NK-92 treated with Interleukin-12 subunit alpha and Interleukin-12 subunit beta, amount 100 ng/mL, for 24 hours (cell line): ENCODE results near the gene GPR137B.
"Not testable (repeated sequence)": the region's sequence is repeated elsewhere in the genome, so short reads cannot be mapped to it uniquely, and the experiment has no call there.

ENCODE experiments used
- DNase-seq: peaks from one replicate; lab custom pipeline; 2025; lab: John Stamatoyannopoulos, UW

Gene GPR137B

DNA sequence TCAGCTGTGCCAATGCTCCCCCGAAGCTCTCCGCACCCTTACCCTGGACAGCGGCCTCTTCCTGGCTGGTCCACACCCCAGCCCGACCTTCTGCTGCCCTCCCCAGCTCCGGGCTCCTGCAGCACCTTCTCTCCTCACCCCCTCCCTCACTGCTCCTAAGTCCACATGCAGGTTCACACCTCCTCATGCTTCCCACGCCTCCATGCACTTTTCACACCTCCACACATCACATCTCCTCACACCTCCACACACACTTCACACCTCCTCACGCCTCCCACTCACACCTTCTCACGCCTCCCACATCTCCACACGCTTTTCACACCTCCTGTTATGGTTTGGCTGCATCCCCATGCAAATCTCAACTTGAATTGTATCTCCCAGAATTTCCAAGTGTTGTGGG is 18.9 kb downstream of the GPR137B start:
- no peak for DNase-seq

- DNase-seq, result not testable (repeated sequence)
These were observed 19.4 kb downstream of the GPR137B start for GRCh38 chr1:236161755-236162154.

DNA sequence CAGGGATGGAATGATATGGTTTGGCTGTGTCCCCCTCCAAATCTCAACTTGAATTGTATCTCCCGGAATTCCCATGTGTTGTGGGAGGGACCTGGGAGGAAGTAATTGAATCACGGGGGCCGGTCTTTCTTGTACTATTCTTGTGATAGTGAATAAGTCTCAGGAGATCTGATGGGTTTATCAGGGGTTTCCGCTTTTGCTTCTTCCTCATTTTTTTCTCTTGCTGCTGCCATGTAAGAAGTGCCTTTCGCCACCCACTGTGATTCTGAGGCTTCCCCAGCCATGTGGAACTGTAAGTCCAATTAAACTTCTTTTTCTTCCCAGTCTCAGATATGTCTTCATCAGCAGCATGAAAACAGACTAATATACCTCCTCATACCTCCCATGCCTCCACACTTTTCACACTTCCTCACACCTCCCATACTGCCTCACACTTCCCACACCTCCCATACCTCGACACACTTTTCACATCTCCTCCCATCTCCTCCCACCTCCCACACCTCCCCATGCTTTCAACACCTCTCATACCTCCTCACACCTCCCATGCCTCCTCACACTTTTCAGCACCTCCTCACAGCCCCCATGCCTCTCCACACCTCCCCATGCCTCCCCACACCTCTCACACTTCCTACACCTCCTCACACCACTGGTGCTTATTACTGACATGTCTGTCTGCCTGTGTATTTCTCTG is 21.3 kb downstream of the GPR137B start:
- no peak for DNase-seq

DNA sequence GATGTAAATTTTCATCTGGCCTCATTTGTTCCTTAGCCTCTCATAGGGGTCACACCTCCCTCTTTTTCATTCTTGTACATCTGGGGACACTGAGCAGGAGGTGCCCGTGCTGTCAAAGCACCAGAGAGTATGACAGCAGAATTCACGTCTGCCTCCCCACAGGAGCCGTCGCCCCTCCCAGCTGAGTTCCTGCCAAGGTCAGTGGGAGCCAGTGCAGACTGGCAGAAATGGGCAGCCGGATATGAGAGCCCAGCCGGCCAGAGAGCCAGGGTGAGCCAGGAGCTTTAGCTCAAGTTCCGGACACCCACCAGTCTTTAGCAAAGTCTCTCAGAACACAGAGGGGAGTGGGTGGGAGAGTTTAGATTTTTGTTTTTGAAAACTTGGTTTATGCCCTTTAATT is 21.9 kb downstream of the GPR137B start:
- no peak for DNase-seq

DNA sequence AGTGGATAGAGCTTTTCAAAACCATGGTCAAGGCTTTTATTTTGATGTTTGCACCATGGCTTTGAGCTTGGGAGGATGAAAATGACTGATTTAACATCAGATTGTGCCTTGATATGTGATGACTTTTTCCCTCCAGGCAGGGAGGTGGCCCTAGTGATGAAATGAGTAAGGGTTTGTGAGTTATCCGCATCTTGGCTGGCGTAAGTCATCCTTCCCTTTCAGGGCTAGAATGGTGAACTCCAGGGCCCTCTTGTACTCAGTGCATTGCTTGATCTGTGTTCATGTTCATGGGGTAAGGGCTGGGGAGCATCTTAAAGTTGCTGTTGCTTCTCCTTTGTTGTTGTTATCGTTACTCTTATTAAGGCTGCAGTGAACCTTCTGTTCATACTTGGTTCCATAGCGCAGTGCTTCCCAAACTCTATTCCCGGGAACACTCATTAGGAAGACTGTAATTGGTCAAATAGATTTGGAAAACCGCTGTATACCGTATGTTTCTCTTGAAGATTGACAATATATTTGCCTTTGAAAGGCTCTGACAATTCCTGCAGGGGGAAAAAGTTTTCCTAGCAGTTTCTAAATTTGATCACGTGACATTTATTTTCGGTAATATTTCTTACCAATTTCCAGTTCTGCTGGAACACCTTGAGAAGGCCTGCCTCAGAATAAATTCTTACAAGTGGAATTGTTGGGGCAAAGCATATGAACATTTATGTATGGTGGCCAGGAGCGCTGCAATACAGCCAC is 23.1 kb downstream of the GPR137B start:
- DNase-seq, result no peak

DNA sequence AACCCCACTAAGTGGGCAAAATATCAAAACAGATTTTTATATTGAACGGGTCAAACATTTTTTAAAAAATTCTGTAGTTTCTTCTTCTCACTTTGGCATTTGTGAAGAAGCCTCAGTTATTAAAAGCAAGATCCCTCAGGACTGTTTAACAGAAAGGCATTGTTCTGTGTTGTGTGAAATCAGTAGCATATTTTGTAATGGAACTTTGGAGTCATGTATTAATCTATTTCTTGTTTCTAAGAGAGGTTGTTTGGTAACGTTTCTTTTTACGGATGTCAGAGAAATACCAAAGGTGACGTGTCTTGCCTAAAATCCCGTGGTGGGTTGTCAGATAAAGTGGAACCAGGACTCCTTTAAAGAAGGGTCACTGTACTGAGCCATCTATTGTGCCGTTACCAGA is 23.7 kb downstream of the GPR137B start:
- DNase-seq, result no peak

GRCh38 chr1:236167154-236167553 is 24.8 kb downstream of the GPR137B start:
- no peak for DNase-seq

GRCh38 chr1:236167578-236167977 is 25.2 kb downstream of the GPR137B start:
- DNase-seq, result no peak

- DNase-seq, result no peak
These were observed 26.5 kb downstream of the GPR137B start for GRCh38 chr1:236168716-236169429.

- DNase-seq, result no peak
These were observed 29.8 kb downstream of the GPR137B start for GRCh38 chr1:236172041-236172579.

DNA sequence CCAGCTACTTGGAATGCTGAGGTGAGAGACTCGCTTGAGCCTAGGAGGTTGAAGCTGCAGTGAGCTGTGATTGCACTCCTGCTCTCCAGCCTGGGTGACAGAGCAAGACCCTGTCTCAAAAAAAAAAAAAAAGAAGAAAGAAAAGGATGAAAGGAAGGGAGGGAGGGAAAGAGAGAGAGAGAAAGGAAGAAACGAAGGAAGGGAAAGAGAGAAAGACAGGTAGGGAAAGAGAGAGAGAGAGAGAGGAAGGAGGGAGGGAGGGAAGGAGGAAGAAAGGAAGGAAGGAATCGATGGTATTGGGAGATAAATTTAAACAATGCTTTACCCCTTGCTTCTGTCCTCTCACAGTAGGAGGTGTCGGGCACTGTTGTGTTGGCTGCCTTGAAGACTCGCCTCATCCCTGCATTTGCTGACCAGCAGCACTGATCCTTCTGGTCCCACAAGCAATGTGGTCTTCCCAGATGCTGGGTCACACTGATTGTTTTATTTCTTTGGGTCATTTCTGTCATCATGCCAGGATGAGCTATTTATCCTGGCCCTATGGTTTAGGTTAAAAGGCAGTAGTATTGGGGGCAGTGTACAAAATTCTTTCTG is 30.9 kb downstream of the GPR137B start:
- no peak for DNase-seq

DNA sequence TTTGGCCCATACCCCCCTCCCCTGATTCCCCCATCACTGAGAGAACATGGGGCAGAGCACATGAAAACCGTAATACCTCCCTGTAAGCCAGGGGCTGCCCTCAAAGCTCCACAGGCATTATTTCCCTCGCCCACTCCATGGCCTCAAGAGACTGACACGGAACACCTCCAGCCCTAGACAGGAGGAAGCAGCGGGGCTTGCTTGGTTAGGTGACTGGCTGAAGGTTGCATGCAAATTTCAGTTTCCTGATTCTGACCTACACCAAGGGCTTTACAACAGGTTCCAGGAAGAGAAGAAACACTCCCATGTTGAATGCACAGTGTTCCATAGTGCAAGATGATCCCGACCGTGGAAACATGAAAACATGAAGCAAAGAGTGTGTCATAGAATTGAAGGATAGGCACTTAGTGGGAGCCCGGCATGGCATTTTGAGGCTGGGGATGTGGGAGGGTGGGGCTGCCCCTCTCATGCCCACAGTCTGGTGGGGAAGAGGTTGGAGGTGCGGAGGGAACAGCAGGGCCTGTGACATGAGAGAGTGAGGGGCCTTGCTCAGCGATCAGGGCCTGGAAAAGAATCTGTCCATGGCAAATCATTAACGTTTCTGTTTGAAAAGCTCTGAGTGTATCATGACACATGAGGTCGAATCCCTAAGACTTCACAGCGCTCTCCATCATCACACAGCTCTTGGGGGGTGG is 33.5 kb downstream of the GPR137B start:
- DNase-seq, result no peak

DNA sequence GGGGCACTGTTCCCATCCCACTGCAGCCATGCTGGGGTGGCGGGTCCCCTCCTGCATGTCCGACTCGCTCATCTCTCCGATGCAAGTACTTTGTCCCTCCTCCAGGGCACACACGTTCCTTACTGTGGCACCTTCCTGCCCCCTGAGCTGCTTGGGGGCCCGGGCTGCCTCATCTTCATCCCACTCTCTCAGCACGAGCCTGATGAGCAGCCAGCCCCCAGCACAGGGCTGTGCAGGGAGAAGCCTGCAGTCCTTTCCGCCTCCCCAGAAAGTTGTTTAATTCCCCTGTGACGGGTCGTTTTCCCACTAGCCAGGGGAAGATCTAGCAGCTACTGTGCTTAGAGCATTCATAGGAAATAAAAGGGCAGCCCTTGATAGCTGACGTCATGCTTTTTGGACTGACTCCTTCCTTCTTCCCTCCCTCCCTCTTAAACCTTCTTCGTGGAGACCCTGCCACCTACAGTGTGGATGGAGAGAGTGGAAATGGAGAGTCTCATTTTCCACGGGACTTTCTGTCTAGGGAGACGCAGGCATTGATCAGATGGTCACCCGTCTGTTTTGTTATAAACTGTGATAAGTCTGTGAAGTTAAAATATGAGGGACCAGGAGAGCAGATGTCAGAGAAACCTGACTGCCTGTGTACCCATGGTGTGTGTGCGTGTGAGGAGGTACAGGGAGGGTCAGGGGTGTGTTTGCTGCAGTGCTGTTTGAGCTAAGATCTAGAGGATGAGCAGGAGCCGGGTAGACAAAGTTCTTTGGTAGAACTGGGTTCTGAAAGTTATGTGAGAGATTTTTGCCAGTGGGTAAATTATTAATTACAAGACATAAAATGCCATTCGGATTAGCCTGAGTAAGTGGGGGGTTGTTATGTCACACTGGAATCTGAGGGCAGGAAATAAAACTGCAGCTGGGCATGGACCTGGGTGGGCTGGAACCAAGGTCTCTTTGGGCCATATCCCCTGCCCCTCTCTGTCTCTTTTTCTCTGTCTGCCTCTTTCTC is 34.3 kb downstream of the GPR137B start:
- DNase-seq, result no peak

DNA sequence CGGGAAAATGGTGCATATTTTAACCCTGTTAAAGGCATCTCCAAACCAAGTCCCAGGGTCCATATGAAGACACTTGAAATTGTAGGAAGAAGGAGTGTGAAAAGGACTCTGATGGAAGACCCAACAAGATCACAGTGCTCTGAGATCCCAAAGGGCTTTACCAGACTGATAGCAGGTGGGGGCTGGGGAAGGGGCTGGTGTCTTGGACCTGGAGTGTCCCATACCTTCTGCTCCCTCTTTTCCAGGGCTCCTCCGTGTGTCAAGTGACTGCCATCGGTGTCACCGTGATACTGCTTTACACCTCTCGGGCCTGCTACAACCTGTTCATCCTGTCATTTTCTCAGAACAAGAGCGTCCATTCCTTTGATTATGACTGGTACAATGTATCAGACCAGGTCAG is 37.3 kb downstream of the GPR137B start:
- no peak for DNase-seq

DNA sequence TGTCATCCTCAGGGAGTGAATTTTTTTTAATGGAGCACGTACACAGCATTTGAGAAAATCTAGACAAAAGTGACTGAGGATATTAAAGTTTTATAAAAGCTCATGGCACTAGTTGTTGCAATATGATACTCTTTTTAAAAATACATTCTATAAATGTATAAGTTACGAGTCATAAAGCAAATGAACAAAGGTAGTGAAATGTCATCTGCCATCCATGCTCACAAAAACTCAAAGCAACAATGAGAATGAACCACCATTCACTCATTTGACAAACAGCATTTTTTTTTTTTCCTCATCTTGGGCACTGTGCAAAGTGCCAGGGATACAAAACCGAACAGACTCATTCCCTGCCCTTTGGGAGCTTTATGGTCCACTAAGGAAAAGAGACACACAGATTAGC is 38.7 kb downstream of the GPR137B start:
- DNase-seq, result no peak

- no peak for DNase-seq
These were observed 43.3 kb downstream of the GPR137B start for GRCh38 chr1:236185687-236186086.

- DNase-seq, result not testable (repeated sequence)
These were observed 44.1 kb downstream of the GPR137B start for GRCh38 chr1:236186471-236186870.

DNA sequence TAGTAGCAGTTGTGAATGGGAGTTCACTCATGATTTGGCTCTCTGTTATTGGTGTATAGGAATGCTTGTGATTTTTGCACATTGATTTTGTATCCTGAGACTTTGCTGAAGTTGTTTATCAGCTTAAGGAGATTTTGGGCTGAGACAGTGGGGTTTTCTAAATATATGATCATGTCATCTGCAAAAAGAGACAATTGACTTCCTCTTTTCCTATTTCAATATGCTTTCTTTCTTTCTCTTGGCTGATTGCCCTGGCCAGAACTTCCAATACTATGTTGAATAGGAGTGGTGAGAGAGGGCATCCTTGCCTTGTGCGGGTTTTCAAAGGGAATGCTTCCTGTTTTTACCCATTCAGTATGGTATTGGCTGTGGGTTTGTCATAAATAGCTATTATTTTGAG is 45.7 kb downstream of the GPR137B start:
- DNase-seq, result not testable (repeated sequence)

GRCh38 chr1:236193184-236193583 is 50.8 kb downstream of the GPR137B start:
- no peak for DNase-seq

DNA sequence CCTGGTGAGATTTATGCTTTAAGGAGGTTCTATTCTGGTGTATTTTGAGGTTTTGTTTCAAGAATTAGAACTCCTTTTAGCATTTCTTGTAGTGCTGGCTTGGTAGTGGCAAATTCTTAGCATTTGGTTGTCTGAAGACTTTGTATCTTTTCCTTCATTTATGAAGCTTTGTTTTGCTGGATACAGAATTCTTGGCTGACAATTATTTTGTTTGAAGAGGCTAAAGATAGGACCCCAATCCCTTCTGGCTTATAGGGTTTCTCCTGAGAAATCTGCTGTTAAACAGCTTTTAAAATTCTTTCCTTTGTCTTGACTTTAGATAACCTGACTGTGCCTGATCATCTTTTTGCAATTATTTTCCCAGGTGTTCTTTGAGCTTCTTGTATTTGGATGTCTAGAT is 58.6 kb downstream of the GPR137B start:
- no peak for DNase-seq

GRCh38 chr1:236201786-236202185 is 59.4 kb downstream of the GPR137B start:
- DNase-seq, result no peak
